GM12878 (cell line): ENCODE measurements around the gene AVP. TPM values are rescaled to one million over a fixed set of nuclear protein-coding genes. Genes with fewer than 3 reads are reported as not detected.

Source experiments
- ATAC-seq: fragments of 200-7000 bp; cut with Tn5 transposase; 3 replicates; pipeline ENCODE4 v1.9.1; 2020; ENCODE audit warnings: mild to moderate bottlenecking, moderate library complexity
- BruUV-seq: library from RNA; stranded (reverse); fragments of 400-500 nt; replicated peaks from 2 replicates; lab custom pipeline; 2021; lab: Mats Ljungman, UMichigan
- CTCF ChIA-PET: fragments of 300-600 bp; sonication (Branson Sonifier 250); formaldehyde crosslinking; extraction: SDS; loops from one replicate; lab custom pipeline; 2021; ENCODE audit warnings: inconsistent platforms; lab: Yijun Ruan, JAX
- POLR2A ChIA-PET: fragments of 350-600 bp; formaldehyde crosslinking; extraction: SDS; loops from one replicate; lab custom pipeline; 2021; ENCODE audit warnings: inconsistent platforms; lab: Charles Lee
- RAD21 ChIA-PET: fragments of 300-600 bp; sonication (Branson Sonifier 250); formaldehyde crosslinking; loops from one replicate; lab custom pipeline; 2023; ENCODE audit warnings: antibody characterized with exemption; ENCODE audit not compliant: unreplicated experiment; lab: Charles Lee
- SMC1A ChIA-PET: fragments of 300-600 bp; sonication (Branson Sonifier 250); formaldehyde crosslinking; loops from one replicate; lab custom pipeline; 2023; ENCODE audit not compliant: unreplicated experiment, uncharacterized antibody; lab: Charles Lee
- DNase-seq: peaks from one replicate; pipeline ENCODE4 v3.0.0-alpha.2; 2011; ENCODE audit warnings: low read depth, low spot score
- FAIRE-seq: peaks from 3 replicates; lab custom pipeline; 2011; peaks lifted over from hg19 to GRCh38; lab: Jason Lieb, UNC
- H2AFZ ChIP-seq: 2 replicates; pipeline ENCODE4 v1.6.0; 2011; ENCODE audit warnings: low read depth, low read length, control low read depth; ENCODE audit not compliant: control insufficient read depth
- H3K27ac ChIP-seq: 2 replicates; pipeline ENCODE4 v1.5.1; 2011; ENCODE audit warnings: control low read depth; ENCODE audit not compliant: control insufficient read depth, insufficient read depth
- H3K27me3 ChIP-seq, 2 experiments: replicated peaks in 1 of 2; 2 replicates each; pipeline versions ENCODE4 v1.6.0 to v1.6.1; 2011; ENCODE audit warnings: low read length in 1 of 2; ENCODE audit not compliant: control insufficient read depth in 2 of 2, insufficient read depth in 2 of 2
- H3K36me3 ChIP-seq, 2 experiments: 2 replicates each; pipeline ENCODE4 v1.5.1; 2011; ENCODE audit warnings: low read length in 1 of 2; ENCODE audit not compliant: control insufficient read depth in 2 of 2, insufficient read depth in 2 of 2
- H3K4me1 ChIP-seq: 2 replicates; pipeline ENCODE4 v1.6.1; 2011; ENCODE audit warnings: mild to moderate bottlenecking, low read length, moderate library complexity, mixed read lengths; ENCODE audit not compliant: control insufficient read depth, insufficient read depth
- H3K4me2 ChIP-seq: 2 replicates; pipeline ENCODE4 v1.6.0; 2011; ENCODE audit warnings: control low read depth; ENCODE audit not compliant: control insufficient read depth, insufficient read depth
- H3K4me3 ChIP-seq: fragments of 200-600 bp; sonication (generic); 2 replicates; pipeline ENCODE4 v1.5.1; 2016
- H3K79me2 ChIP-seq: 2 replicates; pipeline ENCODE4 v1.6.0; 2011; ENCODE audit warnings: low read length; ENCODE audit not compliant: control insufficient read depth, insufficient read depth
- H3K9ac ChIP-seq: 2 replicates; pipeline ENCODE4 v1.8.0; 2011; ENCODE audit warnings: low read length, control low read depth, mixed read lengths; ENCODE audit not compliant: control insufficient read depth, insufficient read depth
- H3K9me3 ChIP-seq: replicated peaks from 3 replicates; pipeline ENCODE4 v1.5.1; 2011; ENCODE audit warnings: mild to moderate bottlenecking, low read length; ENCODE audit not compliant: control insufficient read depth, insufficient read depth
- H4K20me1 ChIP-seq: 2 replicates; pipeline ENCODE4 v1.6.0; 2011; ENCODE audit not compliant: control insufficient read depth, insufficient read depth
- ATF7 ChIP-seq: fragments of 450-650 bp; IDR thresholded peaks from 2 replicates; pipeline ENCODE4 v1.6.1; 2016; ENCODE audit warnings: low read depth, mild to moderate bottlenecking
- CREB1 ChIP-seq: IDR thresholded peaks from 2 replicates; pipeline ENCODE4 v1.6.1; 2012; ENCODE audit warnings: low read depth, mild to moderate bottlenecking, inconsistent platforms
- E2F4 ChIP-seq: IDR thresholded peaks from 2 replicates; pipeline ENCODE4 v1.6.1; 2012; ENCODE audit warnings: low read depth, low read length, improper control_type of control experiment
- EGR1 ChIP-seq, 2 experiments: IDR thresholded peaks; 1 replicate in 1 of 2; 2 replicates in 1 of 2; pipeline ENCODE4 v1.6.1; 2011 to 2012; ENCODE audit warnings: low read depth in 2 of 2, low read length in 2 of 2, borderline replicate concordance in 1 of 2, mild to moderate bottlenecking in 1 of 2, moderate library complexity in 1 of 2
- HDGF ChIP-seq: fragments of 450-650 bp; IDR thresholded peaks from 2 replicates; pipeline ENCODE4 v1.6.1; 2016; ENCODE audit warnings: antibody characterized with exemption
- IKZF1 ChIP-seq: fragments of 450-650 bp; conservative IDR thresholded peaks from 2 replicates; pipeline ENCODE4 v1.6.1; 2017; ENCODE audit warnings: antibody characterized with exemption, mild to moderate bottlenecking
- MLLT1 ChIP-seq: fragments of 450-650 bp; IDR thresholded peaks from 2 replicates; pipeline ENCODE4 v1.6.1; 2016; ENCODE audit warnings: mild to moderate bottlenecking
- NFYB ChIP-seq: IDR thresholded peaks from 2 replicates; pipeline ENCODE4 v1.6.1; 2011; ENCODE audit warnings: low read depth, mild to moderate bottlenecking, low read length, improper control_type of control experiment, moderate library complexity; ENCODE audit not compliant: insufficient read depth
- PKNOX1 ChIP-seq: fragments of 450-650 bp; IDR thresholded peaks from 2 replicates; pipeline ENCODE4 v1.6.1; 2016; ENCODE audit warnings: mild to moderate bottlenecking
- POU2F2 ChIP-seq: IDR thresholded peaks from 3 replicates; pipeline ENCODE4 v1.6.1; 2011; ENCODE audit warnings: low read depth, mild to moderate bottlenecking, low read length, borderline replicate concordance
- RUNX3 ChIP-seq: IDR thresholded peaks from 2 replicates; pipeline ENCODE4 v1.6.1; 2012; ENCODE audit warnings: low read length, inconsistent platforms
- SMARCA5 ChIP-seq: fragments of 450-650 bp; IDR thresholded peaks from 2 replicates; pipeline ENCODE4 v1.6.1; 2017; ENCODE audit warnings: mild to moderate bottlenecking
- USF1 ChIP-seq: IDR thresholded peaks from 2 replicates; pipeline ENCODE4 v1.6.1; 2011; ENCODE audit warnings: borderline replicate concordance, low read depth, mild to moderate bottlenecking, moderate library complexity, mixed read lengths, low read length; ENCODE audit not compliant: insufficient read depth; ENCODE audit errors: extremely low read length
- ZNF384 ChIP-seq: IDR thresholded peaks from 2 replicates; pipeline ENCODE4 v1.6.1; 2012; ENCODE audit warnings: low read depth, mild to moderate bottlenecking, low read length, improper control_type of control experiment, borderline replicate concordance
- WGBS: methylation state at CpG from one replicate; pipeline ENCODE4 v1.1.6; 2016; ENCODE audit warnings: low lambda C conversion rate; ENCODE audit not compliant: insufficient replicate concordance, insufficient coverage; ENCODE audit errors: missing lambda C conversion rate; 5-methylcytosine and 5-hydroxymethylcytosine counted together
- in situ Hi-C: fragments of 300-500 bp; cut with MboI; formaldehyde crosslinking; loops from 9 replicates; pipeline ENCODE4 v1.14.3; 2018; ENCODE audit warnings: mixed read lengths
- intact Hi-C: fragments of 100-400 bp; cut with micrococcal nuclease; formaldehyde crosslinking; loops from one replicate; pipeline ENCODE4 v1.14.2; 2022; ENCODE audit not compliant: unreplicated experiment
- polyA plus RNA-seq, 11 experiments: library from polyadenylated mRNA; depleted of rRNA in 4 of 11; unstranded in 6 of 11; stranded (reverse) in 5 of 11; fragments of >200 nt; fragmentation: Nextera tagmentation in 4 of 11; fragmentation: Illumina TruSeq in 1 of 11; extraction: Ambion mirVana in 4 of 11; extraction: Trizol in 1 of 11; gene quantifications; 1 replicate in 1 of 11; 2 replicates in 10 of 11; pipeline versions ENCODE4 v1.2.1 to v1.2.3, GENCODE V29; 2011 to 2016; ENCODE audit warnings: inconsistent platforms in 2 of 11, missing spikeins in 2 of 11, low read depth in 1 of 11
- total RNA-seq, 4 experiments: library from RNA; depleted of rRNA in 3 of 4; stranded (reverse); fragments of >200 nt in 3 of 4; fragmentation: Illumina TruSeq in 1 of 4; extraction: Trizol in 1 of 4; gene quantifications; 2 replicates each; pipeline versions ENCODE4 v1.2.1 to v1.2.3, GENCODE V29; 2013 to 2021

Gene AVP
- total and polyA plus RNA-seq, 10 of the 15 experiments (the other 5 are each of a cell fraction or from before 2014, with no cell fraction given) = not detected

- TF ChIP-seq POU2F2 (peak; percentile 46; the same call in 2 of the 3 replicates), USF1 (no peak), EGR1 (IDR thresholded peaks at IDR 0.05; ENCODE audit: borderline replicate concordance in 1 of 2, low read depth in 2 of 2, low read length in 2 of 2) (peak; percentile 8 to 84), ZNF384 (no peak)
These were observed 38.5 kb downstream of the AVP start, which contains the start of gene MRPS26 (continued) for GRCh38 chr20:3045816-3046676.

- FAIRE-seq = peak; percentile 68
- peak overlapping the region; percentile 87 for H3K27ac ChIP-seq
- no peaks in the 10 kb centered on the region for H4K20me1 ChIP-seq
- H3K27me3 ChIP-seq = no peaks in the 10 kb centered on the region
- peaks cover 4 to 9% of the 10 kb centered on the region in 2 experiments; a peak in 3 of 4 replicates for H3K36me3 ChIP-seq
- peak overlapping the region; percentile 65; the same call in 1 of the 2 replicates for H3K9ac ChIP-seq
- ChIA-PET POLR2A (interaction anchor here (0.6 to 1.8 kb wide), 2 partner anchors 116 to 144 kb away, joined by 3 to 13 read pairs; no protein-coding TSS in a partner anchor), RAD21 (interaction anchor here (0.6 to 1.0 kb wide), 2 partner anchors 9 to 112 kb away, joined by 4 to 5 read pairs; no protein-coding TSS in a partner anchor), CTCF (interaction anchor here (0.6 to 0.9 kb wide), 2 partner anchors 8 to 174 kb away, joined by 4 read pairs; no protein-coding TSS in a partner anchor), SMC1A (interaction anchor here (0.6 to 0.9 kb wide), 3 partner anchors 8 to 163 kb away, joined by 3 to 4 read pairs (median 3); no protein-coding TSS in a partner anchor)
- H2AFZ ChIP-seq = peak overlapping the region; percentile 94
- in situ Hi-C loops (no loop called here), intact Hi-C loops (loop anchor here (10.0 kb wide), 1 partner anchor 160 kb away; the partner anchor contains the start of genes DDRGK1 and ITPA)
- peak; percentile 77 for ATAC-seq
- peaks cover 13% of the 10 kb centered on the region for H3K79me2 ChIP-seq
- H3K9me3 ChIP-seq = no peaks in the 10 kb centered on the region
- 3% methylated on average over 7 of the region's 24 CpGs for WGBS
- no TSS peak for BruUV-seq
- H3K4me1 ChIP-seq = no peaks in the 10 kb centered on the region; the same call in 1 of the 2 replicates
- H3K4me2 ChIP-seq = peak overlapping the region; percentile 70
- H3K4me3 ChIP-seq = peak overlapping the region; percentile 80
- no peak for DNase-seq
- TF ChIP-seq E2F4 (no peak), HDGF (0 out of 2 replicates have a peak, but pooled peaks have one; percentile 61), NFYB (no peak), RUNX3 (peak; percentile 53), SMARCA5 (0 out of 2 replicates have a peak, but pooled peaks have one; percentile 33), PKNOX1 (peak; percentile 37; the same call in 1 of the 2 replicates), CREB1 (peak; percentile 52), ATF7 (peak; percentile 65), IKZF1 (no peak), MLLT1 (peak; percentile 80)
These were observed 39.3 kb downstream of the AVP start for GRCh38 chr20:3045042-3045815.
